ENCODE measurements around the gene SIMC1. TPM values are rescaled to one million over a fixed set of nuclear protein-coding genes. Genes with fewer than 3 reads are reported as not detected.

The SIMC1 gene
- total RNA-seq, 2 donors from 2014 or later = 15.9 to 57.9 TPM

GRCh38 chr5:176384991-176385390 lies 146.8 kb downstream of the SIMC1 start:
- H3K27ac ChIP-seq = no peak overlapping the region
- TF ChIP-seq CTCF (IDR thresholded peaks at IDR 0.05) (no peak), POLR2A (IDR thresholded peaks at IDR 0.05) (no peak), POLR2AphosphoS5 (IDR thresholded peaks at IDR 0.05) (no peak)
- DNase-seq (ENCODE audit: low spot score) = no peak
- intact Hi-C loops (cut with DNase I) = no loop called here
- H3K36me3 ChIP-seq = peaks cover 0 to 4% of the 10 kb centered on the region in 2 donors
- no peaks in the 10 kb centered on the region for H3K27me3 ChIP-seq (replicated peaks; ENCODE audit: insufficient read depth)
- no peaks in the 10 kb centered on the region for H3K4me1 ChIP-seq (replicated peaks)
- no peak overlapping the region for H3K4me3 ChIP-seq
- no peaks in the 10 kb centered on the region for H3K9me3 ChIP-seq
- 90% methylated on average over 12 of the region's 12 CpGs for WGBS

- intact Hi-C loops (cut with DNase I) = no loop called here
- Histone ChIP-seq H3K4me3 (no peak overlapping the region), H3K9me3 (no peaks in the 10 kb centered on the region), H3K27ac (no peak overlapping the region), H3K27me3 (replicated peaks; ENCODE audit: insufficient read depth) (no peaks in the 10 kb centered on the region), H3K4me1 (replicated peaks) (no peaks in the 10 kb centered on the region), H3K36me3 (peaks cover 0 to 4% of the 10 kb centered on the region in 2 donors)
- WGBS = 100% methylated on average over 1 of the region's 1 CpG
- no peak for TF ChIP-seq POLR2AphosphoS5 (IDR thresholded peaks at IDR 0.05)
- TF ChIP-seq POLR2A (IDR thresholded peaks at IDR 0.05) = no peak
- TF ChIP-seq CTCF (IDR thresholded peaks at IDR 0.05) = no peak
- no peak for DNase-seq (ENCODE audit: low spot score)
These were observed 148.3 kb downstream of the SIMC1 start for GRCh38 chr5:176386491-176386890.

GRCh38 chr5:176387384-176387925 lies 149.2 kb downstream of the SIMC1 start:
- no peaks in the 10 kb centered on the region for H3K9me3 ChIP-seq
- DNase-seq (ENCODE audit: low spot score) = no peak
- H3K4me1 ChIP-seq (replicated peaks) = no peaks in the 10 kb centered on the region
- TF ChIP-seq CTCF (IDR thresholded peaks at IDR 0.05) = no peak
- no peak for TF ChIP-seq POLR2A (IDR thresholded peaks at IDR 0.05)
- no peak for TF ChIP-seq POLR2AphosphoS5 (IDR thresholded peaks at IDR 0.05)
- H3K27me3 ChIP-seq (replicated peaks; ENCODE audit: insufficient read depth) = no peaks in the 10 kb centered on the region
- 39% methylated on average over 8 of the region's 8 CpGs for WGBS
- peak overlapping the region; percentile 60 to 72 for H3K4me3 ChIP-seq
- intact Hi-C loops (cut with DNase I) = no loop called here
- H3K36me3 ChIP-seq = peaks cover 0 to 4% of the 10 kb centered on the region in 2 donors
- H3K27ac ChIP-seq = no peak overlapping the region

GRCh38 chr5:176388003-176388443 lies 149.8 kb downstream of the SIMC1 start:
- DNase-seq (ENCODE audit: low spot score) = no peak
- H3K27me3 ChIP-seq (replicated peaks; ENCODE audit: insufficient read depth) = no peaks in the 10 kb centered on the region
- no peaks in the 10 kb centered on the region for H3K9me3 ChIP-seq
- H3K27ac ChIP-seq = peak overlapping the region; percentile 94 to 95
- no peaks in the 10 kb centered on the region for H3K4me1 ChIP-seq (replicated peaks)
- WGBS = under 1% methylated on average over 21 of the region's 29 CpGs
- intact Hi-C loops (cut with DNase I) = no loop called here
- H3K36me3 ChIP-seq = peaks cover 0 to 4% of the 10 kb centered on the region in 2 donors
- TF ChIP-seq POLR2AphosphoS5 (IDR thresholded peaks at IDR 0.05) = no peak
- TF ChIP-seq CTCF (IDR thresholded peaks at IDR 0.05) = no peak
- no peak for TF ChIP-seq POLR2A (IDR thresholded peaks at IDR 0.05)
- peak overlapping the region; percentile 60 to 72 for H3K4me3 ChIP-seq

GRCh38 chr5:176388444-176389134 lies 150.4 kb downstream of the SIMC1 start, which contains the start of the genes HIGD2A and NOP16:
TSS of gene HIGD2A (plus strand) at chr5:176388751. CDS start at chr5:176388820, 69 bp downstream.
TSS of gene NOP16 (minus strand) at chr5:176388598. CDS start at chr5:176388539, 59 bp downstream.
- intact Hi-C loops (cut with DNase I) = no loop called here
- H3K36me3 ChIP-seq = peaks cover 0 to under 1% of the 10 kb centered on the region in 2 donors
- TF ChIP-seq POLR2AphosphoS5 (IDR thresholded peaks at IDR 0.05) = peak; percentile 96
- TF ChIP-seq CTCF (IDR thresholded peaks at IDR 0.05) = peak in 3 of 4 experiments; percentile 9 to 50 (median 23)
- no peak for TF ChIP-seq POLR2A (IDR thresholded peaks at IDR 0.05)
- H3K27ac ChIP-seq = peak within 1 kb of the TSS; percentile 94 to 95
- H3K27me3 ChIP-seq (replicated peaks; ENCODE audit: insufficient read depth) = no peaks in the 10 kb centered on the region
- H3K4me1 ChIP-seq (replicated peaks) = no peaks in the 10 kb centered on the region
- WGBS = under 1% methylated on average over 47 of the region's 47 CpGs
- H3K9me3 ChIP-seq = no peaks in the 10 kb centered on the region
- peak within 1 kb of the TSS; percentile 60 to 72 for H3K4me3 ChIP-seq
- peak; percentile 98 for DNase-seq (ENCODE audit: low spot score)

All from prostate gland (tissue), 2 donors.